Stimulated activated CD8-positive, alpha-beta memory T cell treated with anti-CD3 and anti-CD28 coated beads, Interleukin-4, amount 100 ng/mL, for 4 hours (primary cell): ENCODE data around the gene PARP4.
"Not testable (repeated sequence)": the region's sequence is repeated elsewhere in the genome, so short reads cannot be mapped to it uniquely, and the experiment has no call there.

Experiments
- DNase-seq, 2 donors: peaks; one replicate each; pipeline ENCODE4 v3.0.0-alpha.2; 2020; ENCODE audit warnings: low read depth in 2 of 2, low spot score in 1 of 2

The PARP4 gene

DNA sequence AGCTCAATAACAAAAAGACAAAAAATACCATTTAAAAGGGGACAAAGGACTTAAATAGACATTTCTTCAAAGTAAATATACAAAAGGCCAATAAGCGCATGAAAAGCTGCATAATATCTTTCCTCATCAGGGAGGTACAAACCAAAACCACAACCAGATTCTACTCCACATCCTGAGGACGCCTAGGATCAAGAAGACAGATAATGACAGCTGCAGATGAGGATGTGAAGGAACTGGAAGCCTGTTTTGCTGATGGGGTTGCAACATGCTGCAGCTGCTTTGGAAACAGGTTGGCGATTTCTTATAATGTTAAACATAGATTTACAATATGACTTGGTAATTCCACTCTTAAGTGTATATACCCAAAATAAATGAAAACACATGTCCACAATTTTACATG is 132.4 kb downstream of the PARP4 start:
- not testable (repeated sequence) for DNase-seq

DNA sequence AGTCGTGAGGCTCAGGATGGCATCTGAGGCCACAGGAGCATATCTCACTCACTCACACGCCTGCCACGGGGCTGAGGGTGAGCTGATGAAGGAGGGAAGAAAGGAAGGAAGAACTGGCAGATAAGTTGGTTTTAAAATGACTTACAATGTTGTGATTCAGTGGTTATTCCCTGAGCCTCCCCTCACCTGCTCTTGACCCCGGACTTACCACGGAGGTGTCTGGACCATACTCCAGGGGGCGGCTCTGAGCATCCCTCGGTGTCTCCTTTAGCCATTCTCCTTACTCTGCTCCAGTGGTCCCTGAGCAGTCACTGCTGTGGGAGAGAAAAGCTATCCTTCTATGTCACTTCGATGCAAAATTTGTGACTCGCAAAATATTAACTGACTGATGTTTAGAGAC is 141.3 kb downstream of the PARP4 start:
- not testable (repeated sequence) for DNase-seq
